ENCODE measurements around the gene ATG5.

Gene ATG5

GRCh38 chr6:106149472-106150069 lies 176.0 kb downstream of the ATG5 start:
- no peak for DNase-seq

DNA sequence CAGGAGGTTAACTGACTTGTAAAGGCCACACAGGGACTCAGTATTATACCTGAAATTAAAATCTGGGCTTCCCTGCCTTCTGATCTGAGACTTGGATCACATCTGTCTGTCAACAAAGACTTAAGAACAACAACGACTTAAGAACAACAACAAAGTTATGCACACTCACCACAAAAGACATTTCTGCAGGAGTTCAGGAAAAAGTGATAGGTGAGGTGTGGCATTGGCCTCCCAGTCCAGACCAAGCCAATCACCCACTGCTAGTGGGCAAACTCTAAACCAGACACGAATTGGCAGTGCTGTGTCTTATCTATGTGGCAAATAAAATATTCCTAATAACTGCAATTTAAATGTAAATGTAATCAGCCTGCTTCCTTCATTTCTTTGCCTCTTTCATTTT lies 178.1 kb downstream of the ATG5 start:
- no peak for DNase-seq

DNA sequence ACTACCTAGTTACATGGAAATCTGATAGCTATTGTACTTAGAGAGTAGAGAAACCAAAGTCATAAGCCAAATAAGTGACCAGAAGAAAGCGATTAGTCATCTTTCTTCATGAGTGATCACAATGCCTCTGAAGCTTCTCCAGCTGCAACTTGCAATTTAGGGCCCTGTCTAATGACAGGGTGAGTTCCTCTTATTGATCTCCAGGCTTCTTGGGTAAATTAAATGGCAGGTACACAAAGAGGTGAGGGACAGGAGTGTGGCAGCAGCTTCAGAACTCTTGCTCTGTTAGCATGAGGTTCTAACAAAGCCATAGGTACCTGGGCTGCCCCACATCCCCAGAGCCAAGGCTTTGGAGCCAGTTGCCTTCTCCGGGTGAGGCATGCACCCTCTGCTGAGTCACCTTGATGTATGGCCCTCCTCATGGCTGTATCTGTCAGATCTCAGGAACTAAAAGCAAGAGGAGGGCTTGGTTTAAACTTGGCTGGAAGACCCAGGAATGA lies 178.7 kb downstream of the ATG5 start:
- no peak for DNase-seq

DNA sequence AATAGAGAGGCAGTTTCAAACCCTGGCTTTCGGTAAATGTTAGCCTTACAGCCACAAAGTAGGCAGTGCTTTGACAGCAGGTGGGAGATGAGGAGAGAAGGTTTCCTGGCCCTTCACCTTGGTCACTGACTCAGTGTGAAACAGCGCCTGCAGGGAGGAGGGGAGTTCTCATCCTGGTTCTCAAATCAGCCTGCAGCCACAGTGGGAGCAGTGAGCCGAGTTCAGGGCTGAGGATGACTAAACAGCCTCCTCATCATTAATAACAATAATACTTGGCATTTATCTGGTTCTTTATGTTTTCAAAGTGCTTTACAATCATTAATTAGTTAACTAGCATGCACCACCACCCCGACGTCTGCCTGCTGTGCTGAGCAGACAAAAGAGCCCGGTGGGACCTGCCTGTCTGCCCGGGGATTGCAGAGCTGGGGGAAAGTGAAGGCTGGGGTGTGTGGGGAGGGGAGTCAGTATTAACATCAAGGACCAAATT lies 179.8 kb downstream of the ATG5 start:
- DNase-seq, result no peak

DNA sequence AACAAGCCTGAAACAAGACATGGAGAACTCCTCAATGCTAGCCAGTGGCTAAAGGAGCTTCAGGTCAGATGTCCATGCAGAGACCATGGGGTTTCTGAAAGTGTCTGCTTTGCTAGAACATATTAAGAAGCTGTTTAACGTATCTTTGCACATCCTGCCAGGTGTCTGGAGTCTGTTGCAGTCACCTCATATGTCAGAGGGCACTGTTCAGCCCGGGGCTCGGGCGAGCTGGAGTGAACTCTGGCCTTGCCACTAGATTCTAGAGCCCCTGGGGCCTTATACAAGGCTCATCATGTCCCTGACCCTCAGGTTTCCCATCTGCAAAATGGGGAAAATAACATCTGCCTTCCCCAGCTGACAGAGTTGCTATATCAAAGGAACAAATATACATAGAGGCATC lies 180.4 kb downstream of the ATG5 start:
- DNase-seq, result no peak

- DNase-seq, result no peak
These were observed 181.9 kb downstream of the ATG5 start for GRCh38 chr6:106143665-106144064.

GRCh38 chr6:106142876-106143431 lies 182.6 kb downstream of the ATG5 start:
- no peak for DNase-seq

DNA sequence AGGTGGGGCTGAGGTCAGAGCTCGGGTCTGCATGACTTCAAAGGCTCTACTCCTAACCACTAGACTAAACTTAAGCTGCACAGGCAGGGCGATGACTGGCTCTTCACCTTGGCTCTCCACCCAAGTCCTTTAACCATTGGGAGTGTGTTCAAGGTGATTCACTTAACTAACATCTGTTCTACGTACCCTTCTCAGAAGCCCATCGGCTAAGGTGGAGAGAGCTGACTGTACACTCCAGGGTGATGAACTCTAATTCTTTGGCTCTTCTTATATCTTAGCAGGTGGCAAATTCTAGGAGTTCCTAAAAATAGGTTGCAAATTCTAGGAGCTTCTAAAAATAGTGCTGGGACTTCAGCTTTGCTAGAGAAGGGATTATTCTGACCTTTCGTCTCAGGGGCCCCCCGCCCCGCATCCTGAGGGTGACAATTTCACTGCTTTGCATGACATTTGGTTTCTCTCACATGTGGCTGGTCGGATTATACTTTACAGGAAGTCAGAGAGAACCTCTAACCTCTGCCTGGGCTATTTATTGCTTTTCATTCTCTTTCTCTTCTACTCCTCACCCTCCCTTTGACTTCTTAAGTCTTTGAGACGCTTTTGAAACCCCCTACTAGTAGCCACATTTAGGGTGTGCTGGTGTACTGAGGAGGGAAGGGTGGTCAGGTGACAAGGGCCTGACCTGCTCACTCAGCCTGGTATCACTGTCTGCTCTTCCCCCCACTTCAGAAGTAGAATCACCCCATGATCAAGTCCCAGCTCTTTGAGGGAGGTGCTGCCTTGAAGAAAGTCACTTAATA lies 183.9 kb downstream of the ATG5 start:
- DNase-seq, result no peak

GRCh38 chr6:106138151-106138550 lies 187.4 kb downstream of the ATG5 start:
- no peak for DNase-seq

- DNase-seq, result no peak
These were observed 188.7 kb downstream of the ATG5 start for GRCh38 chr6:106136845-106137244.

- no peak for DNase-seq
These were observed 189.5 kb downstream of the ATG5 start for GRCh38 chr6:106135911-106136571.

- no peak for DNase-seq
These were observed 190.5 kb downstream of the ATG5 start for GRCh38 chr6:106134906-106135634.

All from right hindlimb (tissue), 1 donor.